Hypothalamus (tissue), 51 donors: ENCODE measurements around the gene CHIA.
"Not testable (repeated sequence)": the region's sequence is repeated elsewhere in the genome, so short reads cannot be mapped to it uniquely, and the experiment has no call there.

ENCODE experiments used
- DNase-seq, 51 donors: peaks; one replicate each; lab custom pipeline; 2025; lab: John Stamatoyannopoulos, UW

Gene CHIA

DNA sequence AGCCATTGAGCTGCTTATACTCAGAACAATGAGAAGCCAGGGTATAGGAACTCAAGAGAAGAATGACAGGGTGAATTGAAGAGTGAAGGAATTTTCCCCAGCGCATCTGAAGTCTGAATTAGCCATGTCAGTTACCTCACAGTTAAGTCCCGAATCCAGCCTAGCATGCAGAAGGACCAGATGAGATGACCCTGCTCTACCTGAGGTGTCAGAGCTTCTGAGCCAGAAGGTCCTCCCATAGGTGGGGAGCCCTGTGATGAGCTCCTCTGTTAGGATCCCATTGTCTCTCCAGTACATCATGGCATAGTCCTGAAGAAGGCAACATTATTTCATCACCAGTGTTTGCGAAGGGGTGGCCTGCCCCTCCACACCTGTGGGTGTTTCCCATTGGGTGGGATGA, 68.7 kb downstream of the CHIA start:
- no peak for DNase-seq

DNA sequence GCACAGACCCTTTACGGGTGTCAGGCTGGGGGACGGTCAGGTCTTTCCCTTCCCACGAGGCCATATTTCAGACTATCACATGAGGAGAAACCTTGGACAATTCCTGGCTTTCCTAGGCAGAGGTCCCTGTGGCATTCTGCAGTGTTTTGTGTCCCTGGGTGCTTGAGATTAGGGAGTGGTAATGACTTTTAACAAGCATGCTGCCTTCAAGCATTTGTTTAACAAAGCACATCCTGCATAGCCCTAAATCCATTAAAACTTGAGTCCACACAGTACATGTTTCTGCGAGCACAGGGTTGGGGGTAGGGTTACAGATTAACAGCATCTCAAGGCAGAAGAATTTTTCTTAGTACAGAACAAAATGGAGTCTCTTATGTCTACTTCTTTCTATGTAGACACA, 69.6 kb downstream of the CHIA start:
- DNase-seq, result not testable (repeated sequence)

DNA sequence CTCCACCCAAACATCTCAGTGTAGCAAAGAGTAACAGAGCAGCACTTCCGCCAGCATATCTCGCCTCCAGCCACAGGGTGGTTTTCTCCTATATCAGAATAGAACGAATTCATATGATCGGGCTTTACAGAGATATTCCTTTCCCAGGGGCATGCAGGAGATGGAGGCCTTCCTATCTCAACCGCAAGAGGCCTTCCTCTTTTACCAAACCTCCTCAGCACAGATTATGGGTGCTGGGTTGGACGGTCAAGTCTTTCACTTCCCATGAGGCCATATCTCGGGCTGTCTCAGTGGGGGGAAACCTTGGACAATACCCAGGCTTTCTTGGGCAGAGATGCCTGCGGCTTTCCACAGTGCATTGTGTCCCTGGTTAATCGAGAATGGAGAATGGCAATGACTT, 71.1 kb downstream of the CHIA start:
- no peak for DNase-seq

DNA sequence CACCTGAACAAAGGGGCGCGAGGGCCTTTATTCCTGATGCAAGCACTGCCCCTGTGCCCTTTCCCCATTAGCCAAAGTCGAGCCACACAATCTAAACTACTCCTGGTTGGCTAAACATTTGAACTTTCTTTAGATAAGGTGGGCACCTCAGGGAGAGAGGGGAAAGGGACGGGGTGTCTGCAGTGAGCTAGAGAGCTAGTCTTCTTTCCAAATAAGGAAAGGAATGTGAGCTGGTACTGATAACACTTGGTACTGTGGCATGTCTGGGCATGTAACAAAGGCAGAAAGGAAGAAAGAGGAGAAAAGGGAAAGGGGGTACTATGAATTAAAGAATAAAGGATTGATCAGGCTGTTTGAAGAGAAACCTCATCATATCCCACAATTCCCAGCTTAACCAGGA, 74.0 kb downstream of the CHIA start:
- DNase-seq, result no peak

DNA sequence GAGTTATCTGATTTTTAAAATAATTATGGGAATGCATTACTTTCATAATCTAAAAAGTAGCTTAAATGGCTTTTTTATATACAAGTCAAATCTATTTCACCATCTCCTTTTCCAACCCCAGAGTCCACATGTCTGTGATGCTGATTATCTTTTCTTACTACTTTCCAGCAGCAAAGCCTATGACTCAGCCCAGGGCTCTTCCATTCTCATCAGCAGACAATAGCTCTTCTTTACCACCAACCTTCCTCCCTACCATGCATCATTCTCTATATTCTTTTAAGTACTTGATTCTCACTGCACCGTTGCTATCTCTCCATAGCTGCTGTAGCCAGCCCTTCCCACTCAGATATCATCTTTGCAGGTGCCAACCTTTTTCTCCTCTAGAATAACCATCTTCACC, 75.6 kb downstream of the CHIA start:
- no peak for DNase-seq

DNA sequence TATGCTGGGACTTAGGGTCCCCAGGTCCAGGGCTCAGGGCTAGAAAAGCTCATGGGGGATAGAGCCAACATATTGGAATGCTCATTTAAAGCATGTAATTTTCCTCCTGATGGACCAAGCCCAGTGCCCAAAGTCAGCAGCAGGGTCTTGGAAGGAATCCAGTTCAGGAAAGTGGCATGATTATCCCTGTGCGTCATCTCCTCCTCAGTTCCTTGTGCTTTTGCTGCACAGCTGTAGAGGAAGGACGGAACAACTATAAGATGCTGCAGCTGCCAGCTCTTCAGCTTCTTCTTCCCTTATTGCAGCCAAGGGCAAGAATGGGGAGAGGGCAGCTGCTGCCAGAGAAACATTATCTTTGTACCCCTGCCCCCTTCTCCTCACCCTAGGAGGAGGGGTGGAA, 78.5 kb downstream of the CHIA start:
- DNase-seq, result no peak

DNA sequence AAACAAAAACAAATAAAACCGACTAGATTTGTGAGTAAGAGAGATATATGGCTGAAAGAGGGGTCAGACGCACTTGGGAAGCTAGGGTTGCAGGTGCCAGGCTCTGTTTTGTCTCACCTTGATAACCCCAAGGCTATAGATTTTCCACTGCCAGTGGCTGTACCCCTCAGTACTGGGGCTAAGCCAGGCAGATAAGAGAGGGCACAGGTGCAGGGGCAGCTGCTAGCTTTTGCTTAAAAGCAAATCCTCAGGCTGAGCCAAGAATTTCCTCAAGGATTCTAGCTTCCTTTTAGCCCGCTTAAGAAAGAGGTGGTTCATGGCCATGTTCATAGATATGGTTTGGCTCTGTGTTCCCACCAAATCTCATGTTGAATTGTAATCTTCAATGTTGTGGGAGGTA, 79.0 kb downstream of the CHIA start:
- no peak for DNase-seq
